Keratinocyte (primary cell): Measurements from ENCODE around the gene LEMD1.

Experiments
- EZH2 ChIP-seq: IDR thresholded peaks from one replicate; pipeline ENCODE4 v1.6.1; 2012; ENCODE audit warnings: inconsistent platforms, mild to moderate bottlenecking, low read length, moderate library complexity
- TF ChIP-seq, protein P1 (sequence below), 3 experiments: IDR thresholded peaks in 1 of 3; conservative IDR thresholded peaks in 1 of 3; optimal IDR thresholded peaks in 1 of 3; 2 replicates in 2 of 3; 3 replicates in 1 of 3; pipeline versions ENCODE3 to v1.5.1; 2011; ENCODE audit warnings: low read length in 3 of 3, mild to moderate bottlenecking in 3 of 3, moderate library complexity in 2 of 3, control low read depth in 1 of 3, inconsistent platforms in 1 of 3; ENCODE audit not compliant: insufficient read depth in 2 of 3; ENCODE audit errors: extremely low read depth in 1 of 3

DNA sequence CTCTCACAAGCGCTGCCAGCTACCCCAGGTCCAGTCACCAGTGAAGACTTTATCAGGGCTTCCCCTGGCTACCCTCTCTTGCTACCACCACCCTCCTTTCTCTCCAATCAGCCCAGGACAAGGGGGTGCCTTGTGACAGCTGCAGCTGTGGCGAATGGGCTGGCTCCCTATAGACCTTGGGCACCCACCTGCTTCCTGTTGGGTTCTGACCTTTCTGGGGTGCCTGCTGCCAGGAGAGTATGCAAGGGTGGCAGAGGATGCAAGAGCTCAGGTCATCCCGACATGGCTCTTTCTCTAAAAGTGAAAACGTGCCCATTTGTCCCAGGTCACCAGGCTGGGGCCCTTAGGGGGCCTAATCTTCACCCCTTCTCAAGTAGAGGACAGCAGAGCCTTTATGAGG is 71.7 kb downstream of the LEMD1 start:
- TF ChIP-seq, protein P1, sequence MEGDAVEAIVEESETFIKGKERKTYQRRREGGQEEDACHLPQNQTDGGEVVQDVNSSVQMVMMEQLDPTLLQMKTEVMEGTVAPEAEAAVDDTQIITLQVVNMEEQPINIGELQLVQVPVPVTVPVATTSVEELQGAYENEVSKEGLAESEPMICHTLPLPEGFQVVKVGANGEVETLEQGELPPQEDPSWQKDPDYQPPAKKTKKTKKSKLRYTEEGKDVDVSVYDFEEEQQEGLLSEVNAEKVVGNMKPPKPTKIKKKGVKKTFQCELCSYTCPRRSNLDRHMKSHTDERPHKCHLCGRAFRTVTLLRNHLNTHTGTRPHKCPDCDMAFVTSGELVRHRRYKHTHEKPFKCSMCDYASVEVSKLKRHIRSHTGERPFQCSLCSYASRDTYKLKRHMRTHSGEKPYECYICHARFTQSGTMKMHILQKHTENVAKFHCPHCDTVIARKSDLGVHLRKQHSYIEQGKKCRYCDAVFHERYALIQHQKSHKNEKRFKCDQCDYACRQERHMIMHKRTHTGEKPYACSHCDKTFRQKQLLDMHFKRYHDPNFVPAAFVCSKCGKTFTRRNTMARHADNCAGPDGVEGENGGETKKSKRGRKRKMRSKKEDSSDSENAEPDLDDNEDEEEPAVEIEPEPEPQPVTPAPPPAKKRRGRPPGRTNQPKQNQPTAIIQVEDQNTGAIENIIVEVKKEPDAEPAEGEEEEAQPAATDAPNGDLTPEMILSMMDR (optimal IDR thresholded peaks at IDR 0.05 in 1 of 3, IDR thresholded peaks at IDR 0.05 in 1 of 3, conservative IDR thresholded peaks at IDR 0.05 in 1 of 3; ENCODE audit: extremely low read depth in 1 of 3, insufficient read depth in 2 of 3, low read length in 3 of 3) = no peak
- no peak for TF ChIP-seq EZH2
